ENCODE results near the gene TRPM1.

DNA sequence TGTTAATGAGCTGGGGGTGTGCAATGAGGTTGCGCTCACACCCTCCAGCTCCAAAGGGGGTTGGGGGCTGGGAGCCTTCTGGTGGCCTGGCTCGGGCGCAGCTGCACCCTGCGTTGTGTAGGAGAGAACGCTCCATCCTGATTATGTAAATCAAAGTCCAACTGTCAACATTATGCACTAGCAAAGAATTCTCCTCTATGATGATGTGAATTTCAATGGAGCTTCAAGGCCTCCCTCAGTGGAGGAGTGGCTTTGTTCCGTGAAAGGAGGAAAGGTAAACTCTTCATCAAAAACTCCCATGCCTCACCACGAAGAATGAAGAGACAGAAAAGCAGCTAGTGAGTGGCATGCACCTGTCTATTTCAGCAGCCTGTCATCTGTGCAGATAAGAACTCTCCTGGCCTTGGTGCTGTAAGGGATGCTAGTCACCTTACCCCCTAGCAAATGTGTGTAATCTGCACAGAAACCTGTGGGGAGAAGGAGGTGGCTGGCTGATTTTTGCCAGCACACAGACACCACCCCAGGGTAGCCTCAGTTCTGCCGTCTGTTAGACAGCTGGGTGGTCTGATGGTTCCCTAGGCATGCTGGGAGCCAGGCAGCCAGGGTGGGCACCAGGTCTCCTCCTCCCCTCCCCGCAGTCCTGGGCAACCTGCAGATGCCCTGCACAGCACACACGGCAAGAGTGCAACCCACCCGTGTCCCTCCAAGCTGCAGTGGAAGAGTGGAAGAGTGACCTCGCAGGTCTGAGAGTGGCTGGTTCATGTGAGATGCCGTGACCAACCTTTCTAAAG, 47.0 kb upstream of the TRPM1 start:
- TF ChIP-seq, protein P1, sequence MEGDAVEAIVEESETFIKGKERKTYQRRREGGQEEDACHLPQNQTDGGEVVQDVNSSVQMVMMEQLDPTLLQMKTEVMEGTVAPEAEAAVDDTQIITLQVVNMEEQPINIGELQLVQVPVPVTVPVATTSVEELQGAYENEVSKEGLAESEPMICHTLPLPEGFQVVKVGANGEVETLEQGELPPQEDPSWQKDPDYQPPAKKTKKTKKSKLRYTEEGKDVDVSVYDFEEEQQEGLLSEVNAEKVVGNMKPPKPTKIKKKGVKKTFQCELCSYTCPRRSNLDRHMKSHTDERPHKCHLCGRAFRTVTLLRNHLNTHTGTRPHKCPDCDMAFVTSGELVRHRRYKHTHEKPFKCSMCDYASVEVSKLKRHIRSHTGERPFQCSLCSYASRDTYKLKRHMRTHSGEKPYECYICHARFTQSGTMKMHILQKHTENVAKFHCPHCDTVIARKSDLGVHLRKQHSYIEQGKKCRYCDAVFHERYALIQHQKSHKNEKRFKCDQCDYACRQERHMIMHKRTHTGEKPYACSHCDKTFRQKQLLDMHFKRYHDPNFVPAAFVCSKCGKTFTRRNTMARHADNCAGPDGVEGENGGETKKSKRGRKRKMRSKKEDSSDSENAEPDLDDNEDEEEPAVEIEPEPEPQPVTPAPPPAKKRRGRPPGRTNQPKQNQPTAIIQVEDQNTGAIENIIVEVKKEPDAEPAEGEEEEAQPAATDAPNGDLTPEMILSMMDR (IDR thresholded peaks at IDR 0.05), result no peak
- no peak for TF ChIP-seq POLR2A (IDR thresholded peaks at IDR 0.05)
